ENCODE measurements around the gene AMELX.

Gene AMELX

DNA sequence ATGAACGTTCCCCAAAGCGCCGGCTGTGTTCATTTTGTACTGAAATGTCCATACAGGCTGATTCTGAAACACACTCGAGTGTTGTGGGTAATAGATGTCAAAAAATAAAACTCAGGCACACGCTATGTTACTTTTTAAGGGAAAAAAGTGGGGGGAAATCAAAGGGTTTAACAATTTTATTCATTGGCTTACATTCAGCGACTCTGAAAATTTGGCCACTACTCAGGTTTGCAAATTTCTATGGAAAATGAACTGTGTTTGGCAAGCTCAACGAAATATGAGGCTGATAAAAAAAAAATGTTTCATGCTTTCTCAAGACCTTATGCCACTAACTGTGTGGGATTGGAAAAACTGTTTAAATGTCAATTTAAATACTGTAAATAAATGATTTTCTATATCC lies 18.5 kb downstream of the AMELX start:
- DNase-seq: no peak

DNA sequence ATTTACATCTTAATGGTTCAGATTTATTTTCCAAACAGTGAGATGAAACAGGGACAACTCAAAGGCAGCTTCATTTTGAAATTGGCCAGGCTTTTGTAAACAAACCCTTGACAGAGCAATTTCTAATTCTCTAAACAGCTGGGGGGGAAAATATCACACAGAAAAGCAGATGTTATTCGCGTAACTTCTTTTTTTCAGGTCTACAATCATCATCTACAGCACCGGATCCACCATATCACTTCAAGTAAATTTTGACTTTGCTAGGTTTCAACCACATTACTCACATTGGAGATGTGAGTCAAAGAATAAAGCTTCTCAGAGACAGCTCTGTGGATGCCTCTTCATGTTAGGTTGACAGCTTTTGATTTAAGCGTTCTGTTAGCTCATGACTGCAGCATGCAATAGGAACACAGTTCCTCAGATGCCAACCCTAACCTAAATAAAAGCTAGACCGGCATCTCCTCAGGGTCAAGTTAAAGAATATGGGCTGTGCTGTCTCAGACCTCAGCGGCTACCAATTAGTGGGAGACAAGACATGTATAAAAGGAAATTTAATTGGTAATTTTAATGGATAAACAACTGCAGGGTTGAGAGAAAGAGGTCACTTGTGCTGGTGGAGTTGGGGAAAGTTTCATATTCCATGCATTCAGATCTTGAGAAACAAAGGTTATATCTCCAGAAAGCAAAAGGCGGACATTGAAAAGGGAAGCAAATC lies 26.8 kb downstream of the AMELX start:
- no peak for DNase-seq

DNA sequence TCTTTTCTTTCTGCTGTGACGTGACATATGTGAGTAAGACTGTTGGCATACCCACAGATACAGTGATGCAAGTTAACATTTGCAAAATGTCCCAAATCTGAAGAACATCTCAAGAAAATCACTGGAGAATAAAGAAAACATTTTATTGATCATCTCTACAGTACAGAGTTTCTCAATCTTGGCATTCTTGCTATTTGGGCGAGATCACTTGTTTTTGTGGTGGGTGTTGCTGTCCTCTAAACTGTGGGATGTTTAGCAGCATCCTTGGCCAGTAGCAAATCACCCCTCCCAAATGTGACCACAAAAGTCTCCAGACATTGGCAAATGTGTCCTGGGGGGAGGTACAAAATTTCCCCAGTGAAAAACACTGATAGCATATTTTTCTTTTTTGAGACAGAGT lies 28.8 kb downstream of the AMELX start:
- DNase-seq: no peak

DNA sequence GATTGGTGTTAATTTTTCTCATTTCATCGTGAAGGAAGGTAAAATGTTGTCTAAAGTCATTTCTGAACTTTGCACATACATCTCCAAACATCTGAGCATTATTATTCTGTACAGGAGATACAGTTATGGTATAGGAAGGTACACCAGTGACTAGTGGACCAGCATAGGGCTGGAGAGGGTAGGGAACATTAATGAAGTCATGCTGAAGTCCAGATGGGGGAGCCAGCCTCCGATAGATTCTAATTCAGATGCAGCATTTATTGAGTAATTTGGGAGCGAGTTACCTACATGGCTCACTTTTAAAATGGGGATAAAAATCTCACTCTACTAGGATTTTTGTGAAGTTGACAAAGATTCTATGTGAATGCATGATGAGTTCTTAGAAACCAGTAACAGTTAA lies 34.9 kb downstream of the AMELX start:
- no peak for DNase-seq

DNA sequence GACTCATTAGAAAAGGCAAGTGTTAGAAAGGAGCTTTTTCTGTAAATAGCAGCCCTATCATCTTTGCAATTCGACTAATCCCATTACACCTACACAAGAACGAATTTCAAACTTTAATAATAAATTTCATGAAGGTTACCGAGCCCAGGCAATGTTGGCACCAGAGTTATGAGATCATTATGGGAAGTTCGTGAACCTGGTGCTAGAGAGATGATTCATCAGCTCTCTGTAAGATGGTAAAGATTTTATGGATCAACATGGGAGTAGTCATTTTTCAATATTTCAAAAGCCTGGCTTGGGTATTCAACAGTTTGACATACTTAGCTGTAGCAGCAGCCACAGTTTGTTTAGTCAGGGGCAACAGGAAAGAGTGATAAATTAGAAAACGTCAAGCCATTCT lies 35.8 kb downstream of the AMELX start:
- DNase-seq: no peak

DNA sequence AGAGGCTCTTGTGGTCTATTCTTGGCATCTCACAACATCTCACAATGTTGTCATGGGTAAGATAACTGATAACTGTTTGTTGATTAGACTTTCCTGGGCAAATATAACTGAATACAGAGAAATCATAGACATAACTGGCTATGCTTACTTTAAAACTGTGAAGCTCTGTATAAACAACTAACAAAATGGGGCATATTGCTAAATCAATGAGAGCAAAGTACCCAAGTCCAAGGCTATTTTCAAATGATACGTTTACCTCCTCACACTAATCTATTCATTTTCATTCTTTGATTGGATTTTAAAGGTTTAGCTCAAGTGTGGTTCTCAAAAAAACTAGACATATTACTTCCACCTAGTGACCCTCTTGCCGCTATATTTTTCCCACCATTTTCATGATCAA lies 38.6 kb downstream of the AMELX start:
- no peak for DNase-seq

DNA sequence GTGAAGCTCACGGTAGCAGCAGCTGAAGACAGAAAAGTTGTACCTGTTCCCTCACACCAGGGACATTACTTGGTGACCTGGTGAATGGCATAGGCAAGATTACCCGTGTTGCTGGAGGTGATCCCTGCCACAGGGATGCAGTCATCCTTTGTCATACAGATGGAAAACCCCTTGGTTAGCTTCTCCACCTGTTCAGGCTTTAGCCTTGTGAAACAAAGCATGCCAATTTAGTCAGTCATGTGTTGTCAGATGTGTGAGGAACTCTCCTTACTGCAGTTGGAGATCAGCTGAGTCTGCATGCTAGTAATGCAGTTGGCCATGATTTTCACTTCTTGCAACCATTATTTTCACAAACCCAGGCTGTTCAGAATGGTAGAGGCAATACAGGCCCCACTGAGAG lies 41.0 kb downstream of the AMELX start:
- no peak for DNase-seq

DNA sequence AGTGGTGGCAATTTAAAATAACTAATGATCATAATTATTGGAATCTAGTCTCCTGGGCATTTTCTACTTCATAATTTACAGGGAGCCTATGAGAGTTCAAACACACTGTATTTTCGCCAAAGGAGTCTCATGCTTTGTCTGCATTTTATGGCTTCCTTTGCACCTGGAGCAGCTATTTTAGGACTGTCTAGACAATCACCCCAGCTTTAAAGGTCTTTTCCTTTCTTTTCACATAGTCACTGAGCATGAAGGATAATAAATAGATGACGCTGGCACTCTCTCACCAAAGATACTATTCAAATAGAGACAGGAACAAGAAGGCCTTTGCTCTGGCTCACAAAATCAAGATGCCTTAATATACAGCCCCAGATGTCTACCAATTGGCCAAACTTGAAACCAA lies 43.0 kb downstream of the AMELX start:
- DNase-seq: no peak

DNA sequence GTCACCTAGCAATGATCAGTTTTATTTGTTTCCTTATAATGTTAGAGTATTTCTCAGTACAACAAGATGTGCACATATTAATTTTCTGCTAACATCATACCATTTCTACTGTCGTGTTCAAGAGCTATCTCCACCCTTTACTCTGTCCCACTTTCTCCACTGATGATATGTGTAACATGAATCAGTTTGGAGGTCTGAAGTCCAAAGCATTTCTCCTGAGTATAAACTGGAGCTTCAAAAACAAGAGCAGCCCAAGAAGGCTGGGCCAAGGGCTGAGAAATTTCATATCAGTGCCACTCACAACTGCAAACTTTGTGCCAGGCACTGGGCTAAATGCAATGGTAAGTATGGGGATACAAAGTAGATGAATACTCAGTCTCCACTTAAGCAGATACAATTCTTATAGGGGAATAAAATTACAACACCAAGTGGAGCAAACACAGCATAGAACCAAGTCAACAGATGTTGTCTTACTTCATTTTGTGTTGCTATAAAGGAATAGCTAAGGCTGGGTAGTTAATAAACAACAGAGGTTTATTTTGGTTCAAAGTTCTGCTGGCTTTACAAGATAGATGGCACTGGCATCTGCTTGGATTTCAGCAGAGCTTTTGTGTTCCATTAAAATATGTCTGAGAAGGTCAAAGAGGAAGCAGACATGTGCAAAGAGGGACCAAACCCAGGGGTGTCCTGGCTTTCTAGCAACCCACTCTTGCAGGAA lies 44.2 kb downstream of the AMELX start:
- no peak for DNase-seq

DNA sequence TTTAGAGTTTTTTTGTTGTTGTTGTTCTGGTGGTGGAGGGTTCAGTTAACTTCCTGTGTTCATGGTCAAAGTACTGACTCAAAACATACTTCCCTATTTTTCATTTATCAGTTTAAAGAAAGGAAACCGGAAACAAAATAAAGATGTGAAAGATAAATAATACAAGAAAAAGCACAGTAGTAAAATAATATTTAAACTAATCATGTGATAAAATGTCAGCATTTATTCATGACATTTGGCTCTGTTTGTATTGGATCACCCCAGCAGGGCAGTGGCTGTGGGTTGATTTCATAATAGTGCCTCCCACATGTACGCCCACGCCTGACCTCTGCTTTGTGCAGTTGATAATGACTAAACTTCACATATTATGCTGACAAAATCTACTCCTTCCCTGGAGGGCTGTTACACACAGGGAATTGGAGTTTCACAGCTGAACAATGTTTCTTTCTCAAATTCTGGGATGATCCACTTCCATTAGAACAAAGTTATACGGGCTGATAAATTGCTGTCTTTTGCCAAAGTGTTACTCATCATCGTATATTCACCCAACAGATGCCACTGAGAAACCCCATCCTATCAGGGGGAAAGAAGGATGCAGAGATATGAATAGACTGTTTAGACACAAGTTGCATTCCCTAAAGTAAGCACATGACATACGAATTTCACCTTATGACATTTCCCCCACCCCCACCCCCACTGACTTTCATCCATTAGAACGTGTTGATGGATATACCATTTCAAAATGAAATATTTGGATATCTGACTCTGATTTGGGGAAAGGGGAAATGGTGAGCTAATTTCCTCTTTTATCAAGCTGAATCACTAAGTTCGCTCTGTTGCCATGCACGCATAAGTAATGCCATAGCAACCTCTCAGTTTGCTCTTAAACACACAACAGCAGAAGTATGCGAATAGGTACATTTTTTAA lies 48.3 kb downstream of the AMELX start:
- DNase-seq: no peak

DNA sequence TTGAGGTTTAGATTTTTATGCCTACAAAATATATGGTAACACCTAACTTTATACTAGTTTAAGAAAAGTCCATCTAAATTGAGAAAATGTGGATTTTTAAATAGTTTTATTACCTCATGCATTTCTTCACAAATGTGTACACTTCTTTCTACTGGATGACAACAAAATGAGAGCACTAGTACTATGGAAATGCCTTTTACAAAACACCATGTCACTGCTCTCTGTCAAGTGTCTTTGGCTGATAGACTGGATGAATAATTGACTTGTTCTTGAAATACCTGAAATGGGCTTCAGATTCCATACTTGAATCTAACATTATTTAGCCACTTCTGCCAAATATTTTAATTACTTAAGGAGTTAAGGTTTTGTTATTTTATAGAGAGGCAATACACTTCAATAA lies 49.5 kb downstream of the AMELX start:
- DNase-seq: no peak

DNA sequence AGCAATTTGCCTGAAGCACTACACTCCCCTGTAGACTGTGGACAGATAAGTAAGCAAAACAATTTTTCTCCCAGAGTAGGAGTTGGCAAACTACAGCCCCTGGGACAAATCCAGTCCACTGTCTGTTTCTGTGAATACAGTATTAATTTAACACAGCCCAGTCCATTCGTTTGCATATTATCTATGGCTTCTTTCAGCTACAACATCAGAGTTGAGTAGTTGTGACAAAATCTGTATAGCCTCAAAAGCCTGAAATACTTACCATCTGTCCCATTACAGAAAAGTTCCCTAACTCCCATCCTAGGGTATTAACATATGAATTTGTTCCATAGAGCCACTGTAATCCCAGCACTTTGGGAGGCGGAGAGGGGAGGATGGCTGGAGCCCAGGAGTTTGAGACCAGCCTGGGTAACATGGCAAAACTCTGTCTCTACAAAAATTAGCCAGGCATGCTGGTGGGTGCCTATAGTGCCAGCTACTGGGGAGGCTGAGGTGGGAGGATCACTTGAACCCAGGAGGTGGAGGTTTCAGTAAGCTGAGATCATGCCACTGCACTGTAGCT lies 53.0 kb downstream of the AMELX start:
- DNase-seq: no peak

DNA sequence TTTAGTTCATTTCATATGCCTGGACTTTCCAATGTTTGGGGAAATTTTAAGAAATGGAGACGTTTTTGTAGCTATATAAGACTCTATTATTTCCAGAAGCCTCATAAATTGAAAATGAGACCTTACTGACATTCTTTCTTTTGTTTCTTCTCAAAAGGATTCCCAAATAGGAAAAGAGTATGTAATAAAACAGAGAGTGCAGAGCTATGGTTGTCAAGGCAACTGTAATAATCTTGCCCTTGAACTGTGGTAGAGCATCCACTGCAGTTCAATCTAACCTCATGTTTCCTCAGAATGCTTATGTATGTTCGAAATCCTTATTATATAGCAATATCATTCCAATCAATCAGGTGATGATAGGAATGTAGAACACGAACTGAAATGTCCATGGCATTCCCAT lies 54.1 kb downstream of the AMELX start:
- no peak for DNase-seq

DNA sequence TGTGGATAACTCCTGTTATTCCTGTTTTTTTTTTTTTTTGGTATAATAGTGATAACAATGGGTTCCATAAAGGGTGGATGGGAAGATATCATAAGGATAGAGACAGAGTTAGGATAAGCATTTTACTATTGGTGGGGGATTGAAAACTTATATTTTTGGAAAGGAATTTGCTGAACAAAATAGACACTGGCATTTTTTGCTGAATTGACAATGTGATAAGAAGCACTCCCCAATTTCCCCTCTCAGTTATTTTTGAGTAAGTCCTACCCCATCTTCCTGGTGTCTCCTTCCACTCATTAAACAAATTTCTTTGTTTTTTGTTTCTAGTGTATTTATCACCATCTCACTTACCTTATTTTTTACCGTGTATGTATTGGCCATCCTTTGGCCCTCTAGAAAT lies 55.8 kb downstream of the AMELX start:
- DNase-seq: no peak

DNA sequence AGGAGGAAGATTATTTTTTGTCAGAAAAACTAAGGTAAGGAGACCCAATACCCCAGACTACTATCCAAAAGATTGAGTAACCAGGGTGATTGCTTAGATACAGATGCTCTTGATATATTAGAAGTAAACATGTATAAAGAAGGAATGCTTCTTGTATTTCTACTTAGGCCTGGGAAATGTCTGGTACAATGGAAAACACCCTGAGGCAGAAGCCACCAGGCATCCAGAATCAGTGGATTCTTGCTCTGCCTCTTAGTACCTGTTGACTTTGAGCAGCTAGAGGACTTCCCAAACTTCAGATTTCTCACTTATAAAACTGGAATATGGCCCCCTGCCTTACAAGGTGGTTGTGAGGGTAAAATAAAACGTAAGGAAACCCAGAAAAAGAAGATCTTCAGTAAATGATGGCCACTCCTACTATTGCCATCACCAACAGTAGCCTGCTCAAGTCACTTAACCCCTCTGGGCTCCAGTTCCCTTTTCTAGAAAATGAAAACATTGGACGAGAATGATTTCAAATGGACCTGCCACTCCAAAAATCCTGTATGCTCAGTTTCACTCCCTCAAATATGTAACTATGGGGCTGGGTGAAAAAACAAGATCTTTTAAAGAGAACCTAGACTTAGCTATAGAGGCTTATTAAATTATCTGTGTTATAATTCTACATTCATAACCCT lies 56.6 kb downstream of the AMELX start:
- DNase-seq: no peak

All from activated effector memory CD4-positive, alpha-beta T cell treated with anti-CD3 and anti-CD28 coated beads, Interleukin-2, amount 50 U/mL, for 16 hours (primary cell).